HL-60/S4 treated with phorbol 12-myristate 13-acetate at 8.2 ng/mL for 4 days and 3 days (cell line): Measurements from ENCODE around the gene MACROD2.

ENCODE experiments used
- in situ Hi-C: fragments of 300-500 bp; cut with MboI; formaldehyde crosslinking; loops from 2 replicates; pipeline ENCODE4 v1.15.0; 2022; ENCODE audit warnings: low sequenced_read_pairs

MACROD2 gene

GRCh38 chr20:14385176-14385740, 389.9 kb downstream of the MACROD2 start:
- in situ Hi-C loops, result no loop called here

GRCh38 chr20:14386726-14387125, 391.4 kb downstream of the MACROD2 start:
- in situ Hi-C loops, result no loop called here

- in situ Hi-C loops, result no loop called here
Observed at GRCh38 chr20:14401479-14402138, 406.3 kb downstream of the MACROD2 start.

- in situ Hi-C loops, result no loop called here
Observed at GRCh38 chr20:14404515-14404914, 409.2 kb downstream of the MACROD2 start.

- in situ Hi-C loops, result no loop called here
Observed at GRCh38 chr20:14406495-14406894, 411.2 kb downstream of the MACROD2 start.

- in situ Hi-C loops, result no loop called here
Observed at GRCh38 chr20:14407336-14407735, 412.0 kb downstream of the MACROD2 start.

DNA sequence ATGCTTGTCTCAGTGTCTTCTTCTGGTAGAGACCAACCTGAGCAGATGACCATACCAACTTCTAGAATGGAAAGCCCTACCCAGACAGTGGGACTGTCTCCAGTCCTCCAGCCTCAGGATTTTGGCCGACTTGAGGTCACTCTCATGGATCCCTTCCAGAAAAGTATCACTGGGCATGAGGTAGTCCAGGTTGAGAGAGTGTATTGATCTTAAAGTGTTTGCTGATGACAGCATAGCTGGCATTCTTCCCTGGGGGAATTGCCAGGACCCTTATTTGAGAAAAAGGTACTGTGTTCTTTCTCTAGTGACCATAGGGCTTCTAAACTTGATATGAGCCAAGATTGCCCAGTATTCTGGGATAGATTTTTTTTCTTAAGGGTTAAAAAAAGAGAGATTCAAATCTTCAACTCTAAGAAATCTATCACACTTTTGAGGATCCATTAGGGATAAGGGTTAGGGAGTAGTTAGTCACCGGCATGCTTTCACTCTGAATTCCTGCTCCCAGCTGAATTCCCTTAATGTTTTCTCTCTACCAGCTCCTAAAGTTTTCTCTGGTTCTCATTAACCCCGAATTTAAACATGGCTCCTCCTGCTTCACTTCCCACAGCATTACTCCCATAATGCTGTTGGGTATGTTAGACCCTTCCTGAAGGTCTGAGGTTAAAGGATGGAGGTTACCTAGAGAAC, 415.7 kb downstream of the MACROD2 start:
- in situ Hi-C loops, result no loop called here

DNA sequence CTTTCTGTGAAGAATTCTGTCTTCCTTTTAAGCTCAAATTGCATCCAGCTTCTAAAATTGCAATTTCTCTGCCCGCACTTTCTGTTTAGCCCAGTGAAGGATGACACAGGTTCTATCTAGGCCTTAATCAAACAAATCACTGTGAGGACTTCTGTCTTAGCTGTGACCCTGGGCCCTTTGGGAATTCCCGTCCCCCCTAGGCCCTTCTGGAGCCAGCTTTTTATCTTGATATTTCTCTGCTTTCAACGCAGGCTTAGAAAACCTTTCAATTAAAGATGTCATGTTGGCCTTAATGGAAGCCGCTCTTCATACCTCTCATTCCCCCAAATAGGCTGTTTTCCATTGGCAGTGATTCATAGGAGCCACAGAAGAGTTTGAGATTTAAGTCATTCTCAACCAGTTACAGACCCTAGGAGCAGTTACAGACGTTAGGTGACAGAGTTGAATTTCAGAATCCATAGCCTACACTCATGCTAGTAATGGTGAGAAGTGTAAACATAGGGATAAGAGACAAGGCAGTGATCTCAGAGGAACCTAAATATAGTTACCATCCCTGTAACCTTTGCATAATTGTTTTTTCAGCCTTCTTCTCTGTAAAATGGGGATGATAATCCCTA, 416.9 kb downstream of the MACROD2 start:
- in situ Hi-C loops, result no loop called here

DNA sequence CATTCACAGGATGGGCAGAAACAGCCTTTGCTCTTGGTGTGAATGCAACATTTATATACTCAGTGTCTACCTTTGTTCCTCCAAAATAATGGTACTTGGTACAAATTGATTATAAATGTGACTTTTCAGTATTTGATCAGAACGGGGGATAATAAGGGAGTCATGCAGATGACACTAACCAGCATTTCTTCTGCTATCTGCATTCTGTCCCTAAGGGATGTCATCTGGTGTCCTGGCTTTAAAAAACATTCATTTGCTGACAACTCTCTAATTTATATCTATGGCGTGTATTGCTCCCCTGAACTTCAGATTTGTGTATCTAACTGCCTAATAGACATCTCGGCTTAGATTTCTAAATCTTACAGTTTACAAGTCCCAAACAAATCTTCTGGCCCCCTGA, 418.5 kb downstream of the MACROD2 start:
- in situ Hi-C loops, result no loop called here

- in situ Hi-C loops, result no loop called here
Observed at GRCh38 chr20:14414560-14414959, 419.2 kb downstream of the MACROD2 start.

DNA sequence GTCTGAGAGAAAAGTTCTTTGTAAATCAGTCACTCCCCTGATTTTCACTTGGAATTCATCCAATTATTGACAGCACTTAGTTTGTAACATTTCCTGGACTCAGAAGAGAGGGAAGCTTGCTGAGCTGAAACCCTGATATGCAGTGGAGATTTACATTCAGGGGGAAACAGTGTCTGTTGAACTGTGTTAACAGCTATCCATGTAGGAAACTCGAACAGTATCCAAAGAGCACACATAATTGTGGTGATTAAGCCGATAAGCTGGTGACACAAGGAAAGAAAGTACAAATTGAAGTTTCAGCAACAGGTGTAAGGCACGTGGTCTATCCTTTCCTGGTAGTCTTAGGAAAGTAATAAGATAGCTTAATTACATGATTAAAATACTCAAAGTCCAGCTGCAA, 420.2 kb downstream of the MACROD2 start:
- in situ Hi-C loops, result no loop called here

DNA sequence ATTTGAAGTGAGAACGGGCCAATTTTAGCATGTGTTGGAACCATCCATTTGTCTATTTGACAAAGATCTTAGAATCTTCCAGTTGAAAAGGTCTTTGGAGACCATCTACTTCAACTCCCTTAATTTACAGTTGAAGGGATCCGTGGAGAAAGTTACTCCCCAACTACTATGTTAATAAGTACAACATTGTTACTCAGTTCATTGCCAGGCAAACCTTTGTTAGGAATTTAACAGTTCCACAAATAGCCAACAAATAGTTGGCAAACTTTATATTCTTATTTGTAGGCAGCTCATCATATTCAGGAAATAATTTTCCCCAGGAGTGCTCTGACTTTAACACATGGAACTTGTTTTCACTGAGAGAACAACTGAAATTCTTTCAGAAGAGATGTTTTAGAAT, 423.1 kb downstream of the MACROD2 start:
- in situ Hi-C loops, result no loop called here

DNA sequence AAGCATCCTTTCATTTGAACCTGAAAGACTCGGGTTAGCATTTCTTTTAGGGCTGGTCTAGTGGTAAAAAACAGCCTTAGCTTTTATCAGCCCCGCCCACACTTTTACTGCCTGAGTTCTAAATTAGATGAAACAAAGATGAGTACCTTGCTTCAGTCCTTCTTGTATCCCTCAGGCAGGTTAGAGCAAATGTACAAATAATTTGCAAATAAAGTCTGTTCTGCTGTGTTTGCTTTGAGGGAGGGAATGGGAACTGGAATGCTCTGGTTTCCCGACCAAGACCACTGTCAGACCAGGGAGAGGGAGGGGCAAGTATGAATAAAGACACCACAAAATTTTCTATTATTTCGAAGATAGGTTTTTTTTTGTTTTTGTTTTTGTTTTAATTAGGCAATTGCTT, 427.6 kb downstream of the MACROD2 start:
- in situ Hi-C loops, result no loop called here

DNA sequence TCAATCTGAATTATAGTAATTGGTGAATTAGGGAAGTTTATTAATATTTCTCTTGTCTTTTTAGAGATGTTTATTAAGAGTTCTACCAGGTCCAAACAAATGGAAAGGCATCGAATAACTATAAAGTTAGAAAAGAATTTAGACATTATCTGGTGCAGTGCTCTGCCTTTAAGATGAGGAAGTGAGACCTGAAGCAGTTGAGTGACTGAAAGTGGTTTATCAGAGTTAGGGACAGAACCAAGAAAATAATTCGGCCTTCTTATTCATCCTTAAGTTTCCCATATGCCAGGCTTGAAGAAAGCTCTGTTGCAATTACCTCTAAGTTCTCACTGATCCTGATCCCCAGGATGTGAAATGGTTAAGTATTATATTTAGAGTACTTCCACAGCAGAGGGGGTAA, 436.3 kb downstream of the MACROD2 start:
- in situ Hi-C loops, result no loop called here

- in situ Hi-C loops, result no loop called here
Observed at GRCh38 chr20:14432085-14432484, 436.8 kb downstream of the MACROD2 start.

- in situ Hi-C loops, result no loop called here
Observed at GRCh38 chr20:14432597-14432996, 437.3 kb downstream of the MACROD2 start.

DNA sequence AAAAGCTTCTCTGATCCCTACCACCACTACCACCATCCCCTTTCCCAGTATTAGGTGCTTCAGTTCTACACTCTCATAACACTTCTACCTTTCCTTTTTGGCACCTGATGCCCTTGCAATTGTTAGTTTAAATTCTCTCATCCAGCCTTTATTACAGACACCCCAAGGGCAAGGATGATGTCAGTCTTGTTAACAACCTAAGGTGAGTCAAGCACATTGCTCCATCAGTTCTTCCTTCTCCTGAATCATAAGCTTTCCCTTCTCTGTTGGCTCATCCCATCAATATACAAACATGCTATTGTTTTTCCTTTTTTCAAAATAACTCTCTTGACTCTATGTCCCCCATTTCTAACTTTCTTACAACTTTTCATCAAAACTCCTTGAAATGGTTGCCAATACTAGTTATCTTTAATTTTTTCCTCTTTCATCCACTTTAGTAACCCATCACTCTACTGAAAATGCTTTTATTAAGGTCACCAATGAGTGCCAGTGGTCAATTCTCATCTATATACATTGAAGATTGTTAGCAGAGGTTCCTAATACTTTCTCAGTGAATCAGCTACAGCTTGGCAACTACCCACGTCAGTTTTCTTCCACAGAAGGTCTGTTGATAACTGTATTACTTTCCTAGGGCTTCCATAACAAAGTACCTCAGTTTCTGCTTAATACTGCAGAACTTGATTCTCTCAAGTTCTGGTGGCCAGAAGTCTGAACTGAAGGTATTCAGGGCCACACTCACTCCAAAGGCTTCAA, 439.2 kb downstream of the MACROD2 start:
- in situ Hi-C loops, result no loop called here

DNA sequence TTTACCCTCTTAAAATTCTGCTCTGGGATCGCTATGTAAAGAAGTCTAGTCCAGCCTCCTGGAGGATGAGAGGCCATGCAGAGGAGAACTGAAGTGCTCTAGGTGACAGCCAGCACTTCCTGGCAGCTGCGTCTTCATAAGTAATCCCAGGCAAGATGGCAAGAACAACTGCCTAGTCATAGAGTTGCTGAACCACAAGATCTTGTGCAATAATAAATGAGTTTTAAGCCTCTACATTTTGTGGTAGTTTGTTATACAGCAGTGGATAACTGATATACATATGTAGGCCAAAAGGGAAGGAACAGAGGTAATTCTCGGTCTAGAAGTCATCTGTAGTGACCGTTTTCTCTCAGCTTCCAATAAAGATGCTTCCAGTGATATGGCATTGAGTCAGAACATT, 445.9 kb downstream of the MACROD2 start:
- in situ Hi-C loops, result no loop called here

DNA sequence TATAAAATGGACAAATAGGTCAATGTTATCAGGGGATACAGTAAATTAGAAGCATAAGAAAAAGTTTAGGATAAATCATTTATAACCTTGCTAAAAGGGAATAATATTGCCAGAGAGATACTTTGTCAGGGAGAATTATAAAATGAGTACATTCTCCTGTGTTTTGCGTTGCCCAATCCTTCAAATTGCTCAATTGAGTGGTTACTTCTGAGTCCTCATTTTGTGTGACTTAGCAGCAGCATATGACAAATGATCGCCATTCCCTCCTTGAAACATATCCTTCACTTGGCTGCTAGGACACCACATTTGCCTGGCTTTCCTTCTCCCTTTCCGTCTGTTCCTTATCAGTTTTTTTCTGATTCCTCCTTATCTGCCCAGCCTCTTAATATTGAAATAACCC, 448.8 kb downstream of the MACROD2 start:
- in situ Hi-C loops, result no loop called here

- in situ Hi-C loops, result no loop called here
Observed at GRCh38 chr20:14445310-14445709, 450.0 kb downstream of the MACROD2 start.

- in situ Hi-C loops, result no loop called here
Observed at GRCh38 chr20:14445902-14446301, 450.6 kb downstream of the MACROD2 start.
